Stimulated activated CD8-positive, alpha-beta memory T cell treated with anti-CD3 and anti-CD28 coated beads, Interleukin-7, amount 100 ng/mL, for 4 hours (primary cell): ENCODE results near the gene CDCA8.
"Not testable (repeated sequence)": the region's sequence is repeated elsewhere in the genome, so short reads cannot be mapped to it uniquely, and the experiment has no call there.

Experiments
- DNase-seq, 2 donors: peaks; one replicate each; pipeline ENCODE4 v3.0.0-alpha.2; 2020; ENCODE audit warnings: low read depth in 2 of 2

Gene CDCA8

GRCh38 chr1:37737975-37738374, 45.7 kb downstream of the CDCA8 start:
- not testable (repeated sequence) for DNase-seq

- not testable (repeated sequence) for DNase-seq
Measured at GRCh38 chr1:37738619-37739018, 46.3 kb downstream of the CDCA8 start.

GRCh38 chr1:37739222-37739621, 46.9 kb downstream of the CDCA8 start:
- no peak for DNase-seq

- DNase-seq, result no peak
Measured at GRCh38 chr1:37741130-37741529, 48.8 kb downstream of the CDCA8 start.

GRCh38 chr1:37741662-37742061, 49.3 kb downstream of the CDCA8 start:
- DNase-seq, result no peak

GRCh38 chr1:37746806-37747205, 54.5 kb downstream of the CDCA8 start:
- no peak for DNase-seq

GRCh38 chr1:37748565-37748964, 56.2 kb downstream of the CDCA8 start:
- DNase-seq, result no peak

GRCh38 chr1:37752213-37752582, 59.9 kb downstream of the CDCA8 start:
- no peak for DNase-seq

GRCh38 chr1:37752583-37753471, 60.5 kb downstream of the CDCA8 start:
- no peak for DNase-seq

GRCh38 chr1:37753473-37754321, 61.4 kb downstream of the CDCA8 start:
- no peak for DNase-seq

- no peak for DNase-seq
Measured at GRCh38 chr1:37755290-37755689, 63.0 kb downstream of the CDCA8 start.

- no peak for DNase-seq
Measured at GRCh38 chr1:37755951-37756560, 63.7 kb downstream of the CDCA8 start.
